HG03565 (cell line): ENCODE measurements around the gene ABLIM3.

Experiments used
- ATAC-seq: cut with Tn5 transposase; IDR thresholded peaks from one replicate; pipeline ENCODE4 v1.9.1; 2021; ENCODE audit warnings: mild to moderate bottlenecking, moderate library complexity; ENCODE audit not compliant: unreplicated experiment

Gene ABLIM3

GRCh38 chr5:149132474-149132873, 8.8 kb upstream of the ABLIM3 start:
- ATAC-seq = no peak

DNA sequence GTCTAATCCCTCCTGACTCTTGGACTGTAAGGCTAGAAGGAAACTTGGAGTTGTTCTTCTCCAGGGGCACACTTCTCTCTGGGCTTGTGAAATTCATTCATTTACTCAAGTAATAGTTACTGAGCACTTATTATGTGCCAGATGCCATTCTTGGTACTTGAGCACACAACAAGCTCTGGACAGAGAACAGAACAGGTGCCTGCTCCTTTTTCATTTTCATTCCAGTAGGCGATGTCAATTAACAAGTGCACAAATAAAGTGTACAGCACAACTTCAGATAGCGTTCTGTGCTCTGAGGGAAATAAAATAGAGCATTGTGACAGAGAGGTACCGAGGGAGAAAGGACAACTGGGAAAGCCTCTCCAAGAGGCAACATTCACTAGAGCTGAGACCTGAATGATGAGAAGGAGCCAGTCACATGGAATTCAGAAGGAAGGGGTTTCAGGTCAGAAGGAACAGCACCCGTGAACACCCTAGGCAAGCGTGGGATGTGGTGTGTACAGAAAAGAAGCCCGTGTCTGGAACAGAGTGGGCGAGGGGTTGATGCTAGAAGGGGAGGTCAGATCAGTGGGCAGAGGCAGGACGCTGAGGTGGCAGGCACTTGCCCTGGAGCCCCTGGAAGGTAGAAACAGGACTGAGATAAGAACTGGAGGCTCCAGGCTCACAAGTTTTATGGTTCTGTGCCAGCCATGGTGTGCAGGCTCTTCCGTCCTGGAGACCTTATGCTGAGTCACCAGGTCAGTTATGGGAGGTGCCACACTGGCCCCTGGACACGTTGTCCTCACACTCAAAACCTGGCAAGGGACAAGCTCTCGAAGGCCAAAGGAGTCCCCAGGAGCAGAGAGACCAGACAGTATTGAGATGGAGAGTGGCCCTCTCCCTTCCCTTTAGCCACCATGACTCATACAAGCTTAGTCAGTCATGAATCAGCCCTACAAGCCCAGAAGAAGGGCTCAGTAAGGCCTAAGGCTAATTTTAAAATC, 7.2 kb upstream of the ABLIM3 start:
- no peak for ATAC-seq

- ATAC-seq = no peak
Observed at GRCh38 chr5:149134778-149135500, 6.4 kb upstream of the ABLIM3 start.

DNA sequence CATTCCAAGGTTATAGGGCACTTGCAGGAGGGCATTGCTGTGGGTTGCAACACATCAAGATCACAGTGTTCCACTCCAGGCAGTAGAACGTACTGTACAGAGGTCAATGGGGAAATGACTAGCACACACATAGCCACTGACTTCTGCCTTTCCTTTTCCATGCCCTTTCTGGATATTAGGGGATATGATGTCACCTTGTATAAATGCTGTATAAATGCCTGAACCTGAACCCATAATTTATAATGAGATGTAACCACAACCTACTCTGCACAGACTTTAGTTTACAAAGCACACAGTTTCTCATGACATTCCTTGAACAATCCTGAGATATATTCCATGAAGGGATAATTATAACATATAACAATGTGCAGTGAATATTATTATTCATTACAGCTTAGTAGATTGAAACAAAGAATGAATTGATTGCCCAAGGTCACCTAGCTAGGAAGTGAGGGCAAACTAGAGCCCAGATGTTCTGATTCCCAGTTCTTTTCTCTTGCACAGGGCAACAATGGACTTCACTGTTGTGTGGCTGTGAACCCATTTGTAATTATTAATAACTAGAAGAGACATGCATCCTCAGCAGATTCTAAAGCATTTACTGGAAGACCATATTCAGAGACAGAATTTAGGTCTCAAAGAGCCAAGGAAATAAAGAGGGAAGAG, 5.6 kb upstream of the ABLIM3 start:
- ATAC-seq = no peak

DNA sequence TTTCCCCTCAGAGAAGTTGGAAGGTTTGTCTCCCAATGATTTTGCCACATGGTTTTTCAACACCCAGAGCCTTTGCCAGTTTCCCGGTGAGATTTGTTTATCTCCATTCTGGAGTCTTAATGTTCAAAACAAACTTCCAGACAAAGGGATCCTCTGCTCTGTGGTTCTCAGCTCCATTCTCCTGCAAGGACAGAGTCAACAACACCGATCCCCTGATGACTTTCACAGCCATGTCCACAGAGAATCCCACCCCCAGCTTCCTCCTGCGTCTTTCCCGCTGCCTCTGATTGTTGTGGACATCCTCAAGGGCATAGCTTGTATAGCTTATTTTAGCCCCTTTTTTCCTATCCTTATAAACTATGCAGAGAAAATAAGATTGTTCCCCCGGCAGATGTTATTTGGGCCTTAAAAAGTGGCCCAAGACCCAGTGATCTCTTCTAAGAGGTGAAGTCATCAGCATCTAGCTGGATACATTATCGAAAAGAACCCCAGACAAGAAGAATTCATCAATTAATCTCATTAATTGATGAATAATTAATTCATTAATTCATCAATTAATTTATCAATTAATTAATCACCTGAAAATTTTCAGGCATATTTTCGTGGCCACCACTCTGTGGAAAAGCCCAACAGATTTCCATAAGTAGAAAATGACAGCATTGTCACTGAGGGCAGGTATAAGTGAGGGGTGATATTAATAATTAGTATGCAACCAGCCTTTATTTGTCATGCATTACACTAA, 2.9 kb upstream of the ABLIM3 start:
- no peak for ATAC-seq

DNA sequence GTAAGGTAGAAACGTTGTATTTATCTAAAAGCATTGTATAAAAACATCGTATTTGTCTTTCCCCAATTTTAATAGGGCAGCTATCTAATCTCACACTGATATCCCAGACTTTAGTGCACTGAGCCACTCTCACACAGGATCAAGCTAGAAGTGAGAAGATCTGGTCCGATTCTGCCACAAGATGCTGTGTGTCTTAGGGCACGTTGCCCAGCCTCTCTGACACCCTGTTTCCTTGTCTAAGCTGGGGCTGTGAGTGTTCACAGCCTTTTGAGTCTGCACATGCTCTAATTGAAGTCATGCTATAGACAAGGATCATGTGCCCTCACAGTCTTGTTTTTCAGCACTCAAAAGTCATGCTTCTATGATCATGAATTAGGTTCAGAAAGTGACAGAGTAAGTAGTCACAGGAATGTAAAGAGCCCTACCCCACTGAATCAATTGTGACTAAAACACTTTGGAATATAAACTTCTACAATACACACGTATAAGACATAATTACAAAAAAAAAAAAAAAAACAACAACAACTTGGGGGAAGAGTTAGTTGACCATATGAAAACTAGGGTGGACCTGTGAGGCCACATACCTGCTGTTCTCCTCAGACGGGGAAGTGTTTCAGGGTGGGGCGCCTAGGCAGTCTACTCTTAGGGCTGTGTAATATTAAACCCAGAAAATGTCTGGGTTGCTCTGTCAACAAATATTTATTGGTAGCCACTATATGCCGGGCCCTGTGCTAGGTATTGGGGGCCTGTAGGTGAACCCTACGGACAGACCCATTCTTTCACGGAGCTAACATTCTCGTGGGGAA, 893 bp upstream of the ABLIM3 start:
- ATAC-seq = no peak

- no peak for ATAC-seq
Observed at GRCh38 chr5:149141957-149142851, 911 bp downstream of the ABLIM3 start.

DNA sequence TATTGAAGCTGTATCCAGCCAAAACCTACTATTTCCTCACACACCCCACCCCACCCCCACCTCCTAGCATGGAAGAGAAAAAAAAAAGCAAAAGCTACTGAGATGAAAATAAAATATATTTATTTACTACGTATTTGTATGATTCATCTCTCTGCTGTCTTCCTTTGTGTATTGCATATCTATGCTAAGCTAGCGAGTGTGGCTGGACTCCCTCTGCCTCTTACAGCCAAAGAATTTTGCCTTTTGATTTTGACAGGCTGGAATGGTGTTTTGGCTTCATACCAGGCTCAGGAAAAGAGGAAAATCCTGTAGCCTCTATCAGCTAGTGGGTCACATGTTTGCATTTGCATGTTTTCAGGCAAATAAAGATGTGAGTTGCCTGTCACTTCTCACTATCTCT, 2.2 kb downstream of the ABLIM3 start:
- ATAC-seq = no peak

DNA sequence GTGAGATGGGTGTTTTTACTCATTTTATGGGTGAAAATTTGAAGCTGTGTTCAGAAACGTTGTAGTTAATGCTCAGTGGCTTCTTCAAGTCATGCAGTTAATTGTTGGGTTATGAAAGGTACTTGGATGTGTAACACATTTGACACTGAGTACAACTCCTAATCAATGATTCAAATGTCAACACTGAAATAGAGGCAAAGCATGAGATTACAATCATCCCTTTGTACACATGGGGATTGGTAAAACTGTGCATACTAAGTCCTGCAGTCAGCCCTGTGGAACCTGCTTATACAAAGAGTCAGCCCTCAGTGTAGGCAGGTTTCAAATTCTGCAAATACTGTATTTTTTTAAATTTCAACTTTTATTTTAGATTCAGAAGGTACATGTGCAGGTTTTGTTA, 3.3 kb downstream of the ABLIM3 start:
- ATAC-seq = no peak

- no peak for ATAC-seq
Observed at GRCh38 chr5:149145138-149145537, 3.8 kb downstream of the ABLIM3 start.

DNA sequence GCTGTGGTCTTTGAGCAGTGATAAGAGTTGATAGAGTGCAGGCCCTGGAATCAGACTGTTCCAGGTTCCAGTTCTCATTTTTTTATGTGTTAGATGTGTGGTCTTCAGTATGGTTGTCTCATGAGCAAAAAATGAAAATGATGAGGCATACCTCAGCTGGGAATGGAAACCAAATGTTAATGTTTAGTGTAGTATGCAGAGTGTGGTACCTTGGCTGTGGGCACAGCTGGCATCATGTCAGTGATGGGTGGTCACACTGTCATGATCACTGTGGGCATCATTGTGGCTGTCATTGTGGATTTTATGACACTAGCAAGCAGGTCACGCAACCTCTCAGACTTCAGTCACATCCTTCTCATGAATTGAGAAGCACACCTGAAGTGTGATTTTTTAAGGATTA, 6.4 kb downstream of the ABLIM3 start:
- ATAC-seq = no peak

DNA sequence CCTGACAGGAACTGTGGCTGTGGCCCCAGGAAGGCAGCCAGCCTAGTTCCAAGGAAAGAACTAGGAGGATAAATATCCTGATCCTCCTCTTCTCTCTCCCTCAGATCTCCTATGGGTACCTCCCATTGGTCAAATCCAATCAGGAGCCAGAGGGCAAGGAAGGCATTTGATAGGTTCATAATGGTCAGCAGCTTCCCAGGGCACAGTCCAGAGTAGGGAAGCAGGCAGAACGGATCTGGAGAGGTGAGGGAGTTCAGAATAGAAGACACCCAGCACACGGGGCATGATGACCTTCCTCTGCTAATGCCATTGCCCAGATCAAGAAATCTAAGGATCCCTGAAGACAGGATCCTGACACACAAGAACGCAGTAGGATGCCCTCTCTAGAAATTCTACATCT, 8.6 kb downstream of the ABLIM3 start:
- no peak for ATAC-seq

DNA sequence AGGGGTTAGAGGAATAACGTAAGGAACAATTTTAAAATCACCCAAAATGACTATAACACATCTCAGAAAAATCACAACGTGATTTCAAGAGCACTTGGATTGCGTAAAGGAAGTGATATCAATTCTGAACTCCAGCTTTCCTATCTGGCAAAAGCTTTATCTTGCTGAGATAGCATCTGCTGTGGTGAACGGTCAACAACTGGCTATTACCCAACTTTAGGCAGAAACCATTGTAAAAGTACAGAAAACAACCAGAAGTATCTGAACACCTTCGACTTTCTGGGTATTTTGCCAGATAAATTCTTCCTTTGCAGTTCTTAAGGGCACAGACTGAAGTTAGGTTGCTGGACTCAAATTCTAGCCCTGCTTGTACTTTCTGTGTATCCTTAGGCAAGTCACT, 9.2 kb downstream of the ABLIM3 start:
- ATAC-seq = no peak

GRCh38 chr5:149151717-149152116, 10.4 kb downstream of the ABLIM3 start:
- no peak for ATAC-seq

DNA sequence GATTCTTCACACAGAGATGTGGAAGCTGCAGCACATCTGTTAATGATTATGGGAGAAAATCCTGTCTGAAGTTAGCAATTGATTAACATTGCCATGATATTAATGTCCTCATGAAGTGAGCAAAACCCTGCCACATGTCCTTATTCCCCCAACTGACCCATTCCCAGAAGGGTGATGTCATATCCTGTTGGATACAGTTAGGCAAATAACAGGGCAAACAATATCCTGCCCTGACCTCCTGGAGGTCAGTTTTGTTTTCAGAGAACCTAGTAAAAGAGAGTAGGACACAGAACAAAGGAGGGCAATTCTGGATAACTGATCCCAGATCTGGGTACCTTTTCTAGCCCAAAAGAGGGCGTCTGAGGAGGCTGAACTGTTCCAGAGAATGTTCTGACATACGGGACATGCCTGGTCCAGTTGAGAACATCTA, 11.0 kb downstream of the ABLIM3 start:
- ATAC-seq = no peak

- no peak for ATAC-seq
Observed at GRCh38 chr5:149153193-149153750, 12.0 kb downstream of the ABLIM3 start.

GRCh38 chr5:149153751-149154610, 12.7 kb downstream of the ABLIM3 start:
- no peak for ATAC-seq

GRCh38 chr5:149154650-149155049, 13.4 kb downstream of the ABLIM3 start:
- no peak for ATAC-seq
